Measurements from ENCODE around the gene ENPP1.
A peak's percentile ranks its signal among the peaks of the same experiment; 100 is the strongest.
"Not testable (repeated sequence)": the region's sequence is repeated elsewhere in the genome, so short reads cannot be mapped to it uniquely, and the experiment has no call there.

ENPP1 gene

DNA sequence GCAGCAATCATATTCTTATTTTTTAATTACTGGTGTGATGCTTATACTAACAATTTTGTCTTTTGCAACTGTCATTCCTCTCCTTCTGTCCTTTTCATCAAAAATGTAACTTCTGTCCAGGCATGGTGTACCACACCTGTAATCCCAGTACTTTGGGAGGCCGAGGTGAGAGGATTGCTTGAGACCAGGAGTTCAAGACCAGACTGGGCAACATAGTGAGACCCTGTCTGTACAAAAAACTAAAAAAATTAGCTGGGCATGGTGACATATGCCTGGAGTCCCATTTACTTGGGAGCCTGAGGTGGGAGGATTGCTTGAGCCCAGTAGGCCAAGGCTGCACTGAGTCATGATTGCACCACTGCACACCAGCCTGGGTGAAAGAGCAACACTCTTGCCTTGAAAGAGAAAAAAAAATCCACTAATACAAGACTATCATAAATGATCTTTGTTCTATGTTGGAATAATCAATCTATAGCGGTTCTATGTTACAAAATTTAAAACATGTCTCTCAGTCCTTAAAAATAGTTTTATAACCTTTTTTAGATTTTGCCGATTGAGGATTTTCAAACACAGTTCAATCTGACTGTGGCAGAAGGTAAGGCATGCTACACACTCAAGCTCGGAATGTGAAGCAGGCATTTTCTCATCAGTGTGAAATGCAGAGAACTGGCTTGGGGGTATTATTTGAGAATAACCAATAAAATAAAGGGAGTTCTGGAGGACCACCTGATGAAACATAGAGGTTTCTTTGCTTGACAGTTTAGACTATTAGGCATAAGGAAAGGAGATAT lies 70.4 kb downstream of the ENPP1 start:
- no peak for DNase-seq

DNA sequence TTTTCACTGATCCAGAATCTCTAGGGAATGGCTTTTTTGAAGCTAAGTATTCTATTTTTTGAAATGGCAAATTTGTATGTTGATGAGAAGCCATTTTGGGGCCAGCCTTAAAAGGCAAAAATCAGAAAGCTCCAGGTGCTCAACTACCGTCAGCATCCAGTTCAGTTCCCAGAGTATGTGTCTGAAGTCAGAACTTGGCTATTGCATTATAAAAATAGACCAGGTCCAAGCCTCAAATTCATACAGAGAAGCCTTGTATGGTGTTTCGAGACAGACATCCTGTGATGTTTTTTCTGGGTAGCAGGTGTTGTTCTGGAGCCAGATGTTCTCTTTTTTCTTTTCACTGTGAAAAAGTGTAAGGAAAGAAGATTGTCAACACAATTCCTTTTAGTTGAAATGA lies 75.2 kb downstream of the ENPP1 start:
- DNase-seq, result no peak

DNA sequence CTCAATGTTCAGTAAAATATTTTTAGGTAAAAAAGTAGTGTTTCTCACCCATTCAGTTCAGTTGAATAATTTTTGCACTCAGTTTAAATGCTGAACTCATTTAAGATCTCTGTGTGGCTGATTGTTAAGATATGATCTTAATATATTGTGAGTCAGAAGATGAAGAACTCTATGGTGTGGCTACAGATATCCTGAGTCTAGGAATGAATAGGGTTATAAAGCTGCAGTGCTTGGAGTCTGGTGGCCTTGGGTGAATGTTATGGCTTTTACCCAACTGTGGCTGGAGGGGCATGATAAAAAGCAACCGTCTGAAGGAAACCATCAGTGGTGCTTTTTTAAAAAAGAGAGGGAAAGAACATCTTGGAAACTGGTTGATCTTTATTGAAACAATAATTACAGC lies 77.4 kb downstream of the ENPP1 start:
- DNase-seq, result no peak

DNA sequence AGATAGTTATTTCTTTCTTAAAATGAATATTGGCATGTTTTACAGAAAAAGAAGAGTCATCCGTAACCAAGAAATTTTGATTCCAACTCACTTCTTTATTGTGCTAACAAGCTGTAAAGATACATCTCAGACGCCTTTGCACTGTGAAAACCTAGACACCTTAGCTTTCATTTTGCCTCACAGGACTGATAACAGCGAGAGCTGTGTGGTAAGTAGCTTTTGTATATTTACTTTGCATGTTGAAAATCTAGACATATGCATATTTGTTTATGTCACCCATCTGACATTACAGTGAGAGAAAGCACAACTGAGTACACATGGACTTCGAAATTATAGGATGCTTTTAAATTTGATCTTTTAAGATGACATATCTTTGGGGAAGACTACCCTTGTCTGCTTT lies 78.7 kb downstream of the ENPP1 start:
- no peak for DNase-seq

DNA sequence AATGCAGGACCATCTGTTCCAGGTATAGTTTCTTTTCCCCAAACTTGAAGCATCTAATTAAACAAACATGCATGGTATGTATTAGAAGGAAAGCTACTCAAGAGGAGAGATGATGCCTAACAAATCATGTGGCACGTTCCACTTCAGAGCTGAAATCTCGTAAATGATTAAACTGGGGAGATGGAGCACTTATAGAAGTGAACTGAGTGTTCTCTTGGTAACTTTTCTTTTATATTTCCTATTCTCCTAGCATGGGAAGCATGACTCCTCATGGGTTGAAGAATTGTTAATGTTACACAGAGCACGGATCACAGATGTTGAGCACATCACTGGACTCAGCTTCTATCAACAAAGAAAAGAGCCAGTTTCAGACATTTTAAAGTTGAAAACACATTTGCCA lies 82.3 kb downstream of the ENPP1 start:
- DNase-seq, result no peak

DNA sequence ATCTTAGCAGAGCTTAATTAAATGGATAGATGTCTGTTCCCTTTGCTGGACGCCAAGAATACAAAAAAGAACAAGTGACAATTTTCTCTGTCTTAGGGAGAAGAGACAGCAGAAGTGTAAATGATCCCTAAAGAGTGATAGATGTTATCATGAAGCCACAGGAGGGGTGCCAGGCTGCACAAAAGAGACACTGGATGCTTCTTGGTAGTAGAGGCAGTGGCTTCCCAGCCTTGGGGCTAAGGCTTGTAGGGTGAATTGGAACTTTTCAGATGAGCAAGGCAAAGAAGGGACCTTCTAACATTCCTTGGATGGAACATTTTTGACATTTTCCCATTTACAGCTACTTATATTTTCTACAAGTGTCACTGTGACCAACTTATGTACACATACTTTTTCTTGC lies 85.4 kb downstream of the ENPP1 start:
- no peak for DNase-seq

DNA sequence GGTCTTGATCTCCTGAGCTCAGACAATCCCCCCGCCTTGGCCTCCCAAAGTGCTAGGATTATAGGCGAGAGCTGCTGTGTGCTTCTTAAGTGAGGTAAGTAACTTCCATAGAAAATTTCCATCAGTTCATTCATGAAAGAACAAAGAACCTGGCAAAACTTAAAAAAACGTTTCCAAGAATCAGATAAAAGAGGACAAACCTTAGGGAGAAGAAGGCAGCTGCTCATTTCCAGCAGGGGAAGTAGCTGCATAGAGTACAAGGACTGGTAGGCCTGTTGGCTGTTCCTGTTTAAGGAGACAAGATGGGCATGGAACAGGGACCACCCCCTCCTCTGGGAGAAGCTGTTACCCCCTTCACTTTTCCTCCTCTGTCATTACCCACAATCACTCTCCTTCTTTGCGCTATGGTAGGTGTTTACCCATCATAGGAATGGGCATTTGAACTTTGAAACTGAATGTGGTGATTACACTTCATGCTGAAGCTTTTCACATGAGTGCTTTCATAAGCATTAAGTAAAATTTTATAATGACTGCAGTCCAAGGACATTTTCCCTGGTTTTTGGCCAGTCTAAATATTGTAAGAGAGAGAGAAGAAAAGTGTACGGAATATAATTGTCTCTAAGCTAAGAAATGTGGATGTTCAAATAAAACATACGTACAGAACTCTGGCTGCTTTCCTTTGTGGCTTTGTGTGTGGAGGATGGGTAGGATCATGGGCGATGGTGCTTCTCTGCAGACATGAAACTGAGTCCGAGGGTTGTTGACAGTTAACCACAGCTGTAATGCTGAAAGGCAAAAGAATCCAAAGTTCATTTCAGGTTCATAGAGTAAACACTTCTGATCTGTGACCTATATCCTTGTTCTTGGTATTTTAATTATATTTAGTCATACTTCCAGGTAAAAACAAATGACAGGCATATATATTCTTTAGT lies 86.9 kb downstream of the ENPP1 start:
- no peak for DNase-seq

DNA sequence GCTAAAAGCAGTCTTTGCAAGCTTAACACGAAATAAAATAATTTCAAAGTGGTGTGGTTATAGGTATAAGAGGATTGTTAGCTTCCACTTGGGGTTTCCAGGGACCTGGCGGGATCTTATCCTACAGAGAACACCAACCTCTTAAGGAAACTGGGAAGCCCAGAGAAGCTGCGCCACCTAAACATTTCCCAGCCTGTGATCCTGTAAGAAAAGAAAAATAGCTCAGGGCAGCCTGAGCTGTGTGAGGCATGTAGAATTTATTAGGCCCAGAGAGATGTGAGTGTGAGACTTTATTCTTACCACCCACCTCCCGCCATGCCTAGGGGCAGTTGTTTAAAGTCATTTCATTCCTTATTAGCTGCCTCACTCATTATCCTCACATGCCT lies 89.2 kb downstream of the ENPP1 start:
- DNase-seq, result no peak

DNA sequence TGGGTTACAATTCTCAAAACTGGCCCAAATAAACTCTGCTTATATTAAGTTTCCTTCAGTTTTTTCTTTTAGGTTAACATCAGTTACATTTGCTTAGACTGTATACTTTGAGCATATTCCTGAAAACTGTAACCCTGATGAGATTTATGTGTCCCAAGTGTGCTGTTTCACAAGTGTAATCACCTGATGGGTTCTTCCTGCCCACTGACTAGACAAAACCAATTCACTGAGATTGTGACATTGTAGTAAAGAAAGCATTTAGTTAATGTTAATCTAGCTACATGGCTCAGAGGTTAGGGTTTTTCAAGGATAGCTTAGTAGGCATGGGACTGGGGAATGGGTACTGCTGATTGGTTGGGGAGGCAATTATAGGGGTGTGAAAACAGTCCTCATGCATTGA lies 89.8 kb downstream of the ENPP1 start:
- DNase-seq, result no peak

DNA sequence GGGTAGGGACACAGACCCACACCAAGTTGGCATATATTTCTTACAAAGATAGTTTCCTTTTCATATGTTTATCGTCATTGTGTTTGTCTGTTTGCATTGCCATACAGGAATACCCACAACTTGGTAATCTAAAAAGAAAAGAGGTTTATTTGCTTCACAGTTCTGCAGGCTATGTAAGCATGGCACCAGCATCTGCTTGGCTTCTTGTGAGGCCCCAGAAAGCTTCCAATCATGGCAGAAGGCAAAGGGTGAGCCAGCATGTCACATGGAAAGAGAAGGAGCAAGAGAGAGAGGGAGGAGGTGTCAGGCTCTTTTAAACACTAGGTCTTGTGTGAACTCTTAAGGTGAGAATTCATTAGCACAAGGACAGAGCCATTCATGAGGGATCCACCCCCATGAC lies 90.9 kb downstream of the ENPP1 start:
- DNase-seq, result no peak

DNA sequence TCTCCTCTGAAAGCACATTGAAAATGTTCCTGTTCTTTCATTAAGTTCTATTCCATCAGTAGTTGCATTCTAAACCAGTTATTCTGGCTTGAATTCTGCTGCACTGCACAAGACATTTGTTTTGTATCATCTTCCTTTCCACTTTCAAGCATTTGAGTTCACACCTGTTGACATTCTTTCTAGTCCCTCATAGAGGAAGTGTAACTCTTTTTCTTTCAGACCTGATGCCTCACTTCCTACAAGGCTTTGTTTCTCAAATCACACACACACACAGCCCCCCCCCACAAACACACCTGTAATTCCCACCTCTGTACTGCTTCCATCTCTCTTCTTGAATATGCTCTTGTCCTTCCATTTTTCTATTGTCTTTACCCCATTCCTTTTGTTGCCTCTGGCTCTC lies 92.4 kb downstream of the ENPP1 start:
- no peak for DNase-seq

DNA sequence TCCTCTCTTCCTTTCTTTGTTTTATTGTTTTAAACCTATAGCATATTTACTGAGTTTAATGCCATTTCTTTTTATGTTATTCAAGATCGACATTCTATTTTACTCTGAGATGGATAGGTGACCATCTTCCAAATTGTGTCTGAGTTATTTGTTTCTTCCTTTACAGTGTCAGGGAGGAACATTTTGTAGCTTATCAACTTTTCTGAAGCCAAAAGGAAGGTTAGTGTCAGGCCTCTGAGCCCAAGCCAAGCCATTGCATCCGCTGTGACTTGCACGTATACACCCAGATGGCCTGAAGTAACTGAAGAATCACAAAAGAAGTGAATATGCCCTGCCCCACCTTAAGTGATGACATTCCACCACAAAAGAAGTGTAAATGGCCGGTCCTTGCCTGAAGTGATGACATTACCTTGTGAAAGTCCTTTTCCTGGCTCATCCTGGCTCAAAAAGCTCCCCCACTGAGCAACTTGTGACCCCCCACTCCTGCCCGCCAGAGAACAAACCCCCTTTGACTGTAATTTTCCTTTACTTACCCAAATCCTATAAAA lies 93.6 kb downstream of the ENPP1 start:
- DNase-seq, result not testable (repeated sequence)

DNA sequence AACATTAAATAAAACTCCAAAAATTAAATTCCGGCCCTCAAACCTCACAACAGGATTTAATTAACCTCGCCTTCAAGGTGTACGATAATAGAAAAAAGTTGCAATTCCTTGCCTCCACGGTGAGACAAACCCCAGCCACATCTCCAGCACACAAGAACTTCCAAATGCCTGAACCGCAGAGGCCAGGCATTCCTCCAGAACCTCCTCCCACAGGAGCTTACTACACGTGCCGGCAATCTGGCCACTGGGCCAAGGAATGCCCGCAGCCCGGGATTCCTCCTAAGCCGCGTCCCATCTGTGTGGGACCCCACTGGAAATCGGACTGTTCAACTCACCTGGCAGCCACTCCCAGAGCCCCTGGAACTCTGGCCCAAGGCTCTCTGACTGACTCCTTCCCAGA lies 95.9 kb downstream of the ENPP1 start:
- not testable (repeated sequence) for DNase-seq

DNA sequence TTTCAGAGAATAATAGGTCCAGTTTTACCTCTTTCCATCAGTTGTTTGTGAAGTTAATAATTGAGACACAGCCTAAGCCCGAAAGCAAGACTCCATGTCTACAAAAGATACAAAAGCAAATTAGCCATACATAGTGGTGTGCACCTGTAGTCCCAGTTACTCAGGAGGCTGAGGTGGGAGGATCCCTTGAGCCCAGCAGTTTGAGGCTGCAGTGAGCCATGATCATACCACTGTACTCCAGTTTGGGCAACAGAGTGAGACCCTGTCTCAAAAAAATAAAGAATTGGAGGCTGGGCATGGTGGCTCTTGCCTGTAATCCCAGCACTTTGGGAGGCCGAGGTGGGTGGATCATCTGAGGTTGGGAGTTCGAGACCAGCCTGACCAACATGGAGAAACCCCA lies 101.0 kb downstream of the ENPP1 start:
- DNase-seq, result not testable (repeated sequence)

DNA sequence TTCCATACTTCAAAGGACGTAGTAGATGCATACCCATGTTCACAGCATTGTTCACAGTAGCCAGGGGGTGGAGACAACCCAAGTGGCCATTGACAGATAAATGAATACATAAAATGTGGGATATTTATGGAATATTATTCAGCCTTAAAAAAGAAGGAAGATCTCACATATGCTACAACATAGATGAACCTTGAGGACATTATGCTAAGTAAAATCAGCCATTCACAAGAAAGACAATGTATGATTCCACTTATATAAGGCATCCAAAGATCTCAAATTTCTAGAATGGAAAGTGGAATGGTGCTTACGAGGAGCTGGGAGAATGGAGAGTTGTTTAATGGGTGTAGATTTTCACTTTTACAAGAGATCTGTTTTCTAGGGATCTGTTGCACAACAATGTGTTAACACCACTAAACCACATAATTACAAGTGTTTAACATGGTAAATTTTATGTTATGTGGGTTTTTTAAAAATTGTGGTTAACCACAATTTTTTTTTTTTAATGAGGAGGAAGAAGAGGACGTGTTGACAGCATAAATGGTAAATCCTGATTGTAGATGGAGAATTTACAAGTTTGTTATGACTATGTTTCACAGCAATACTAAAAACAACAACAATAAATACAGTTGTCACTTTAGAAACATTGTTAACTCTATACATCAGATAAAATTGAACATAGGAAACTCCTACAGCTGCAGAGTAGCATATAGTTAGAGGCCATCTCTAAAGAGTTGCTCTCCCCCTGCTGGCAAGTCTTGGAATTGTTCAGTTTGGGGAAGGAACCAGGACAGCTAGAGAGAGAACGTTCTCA lies 101.8 kb downstream of the ENPP1 start:
- DNase-seq, result peak; percentile 42

DNA sequence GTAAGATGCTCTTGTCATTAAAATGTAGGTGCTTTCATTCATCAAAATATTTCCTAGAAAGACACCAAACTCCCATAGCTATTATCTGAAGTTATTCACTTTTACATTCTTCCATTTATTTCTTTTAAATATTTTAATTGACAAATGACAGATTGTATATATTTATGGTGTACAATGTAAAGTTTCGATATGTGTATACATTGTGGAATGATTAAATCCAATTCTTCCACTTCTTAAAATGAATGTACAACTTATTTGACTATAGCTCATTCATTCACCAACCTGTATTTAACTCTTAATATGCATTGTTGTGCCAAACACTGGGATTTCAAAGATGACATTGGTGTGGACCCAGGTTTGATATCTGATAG lies 102.4 kb downstream of the ENPP1 start:
- DNase-seq, result no peak

DNA sequence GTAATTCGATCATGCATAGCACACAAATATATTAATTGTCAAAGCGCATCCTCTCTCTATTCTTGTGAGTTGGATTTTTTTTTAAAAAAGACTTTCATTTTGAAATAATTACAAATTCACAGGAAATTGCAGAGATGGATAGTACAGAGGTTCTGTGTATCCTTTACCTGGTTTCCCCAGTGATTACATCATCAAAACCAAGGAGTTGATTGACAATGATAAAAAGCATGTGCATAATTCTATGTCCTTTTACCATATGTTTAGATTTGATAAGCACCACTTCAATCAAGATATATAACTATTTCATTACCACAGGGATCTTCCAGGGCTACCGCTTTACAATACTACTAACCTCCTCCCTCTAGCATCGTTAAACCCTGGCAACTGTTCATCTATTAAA lies 103.1 kb downstream of the ENPP1 start:
- no peak for DNase-seq

DNA sequence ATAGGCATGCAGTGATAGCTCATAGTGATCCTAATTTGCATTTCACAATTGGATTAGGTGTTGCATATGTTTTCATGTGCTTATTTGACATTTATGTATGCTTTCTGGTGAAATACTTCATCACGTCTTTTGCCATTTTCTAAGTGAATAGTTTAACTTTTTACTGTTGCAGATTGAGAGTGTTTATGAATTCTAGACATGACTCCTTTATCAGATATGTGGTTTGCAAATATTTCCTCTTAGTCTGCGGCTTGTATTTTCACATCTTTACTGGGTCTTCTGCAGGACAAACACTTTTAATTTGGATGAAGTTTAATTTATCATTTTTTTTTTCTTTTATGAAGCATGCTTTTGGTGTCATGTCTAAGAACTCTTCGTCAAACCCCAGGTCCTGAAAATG lies 104.1 kb downstream of the ENPP1 start:
- no peak for DNase-seq

DNA sequence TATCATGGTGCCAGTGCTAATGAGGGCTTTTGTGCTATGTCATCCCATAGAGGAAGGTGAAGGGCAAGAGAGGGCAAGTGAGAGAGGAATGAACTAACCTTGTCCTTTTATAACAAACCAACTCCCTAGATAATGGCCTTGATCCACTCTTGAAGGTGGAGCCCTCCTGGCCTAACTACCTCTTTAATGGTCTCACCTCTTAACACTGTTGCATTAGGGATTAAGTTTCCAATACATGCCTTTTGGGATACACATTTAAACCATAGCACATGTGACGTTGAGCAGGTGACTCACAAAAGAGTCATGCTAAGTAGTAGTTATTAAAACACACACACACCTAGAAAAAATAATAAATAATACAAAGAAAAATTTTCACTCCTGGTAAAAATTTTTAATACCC lies 106.4 kb downstream of the ENPP1 start:
- DNase-seq, result no peak

DNA sequence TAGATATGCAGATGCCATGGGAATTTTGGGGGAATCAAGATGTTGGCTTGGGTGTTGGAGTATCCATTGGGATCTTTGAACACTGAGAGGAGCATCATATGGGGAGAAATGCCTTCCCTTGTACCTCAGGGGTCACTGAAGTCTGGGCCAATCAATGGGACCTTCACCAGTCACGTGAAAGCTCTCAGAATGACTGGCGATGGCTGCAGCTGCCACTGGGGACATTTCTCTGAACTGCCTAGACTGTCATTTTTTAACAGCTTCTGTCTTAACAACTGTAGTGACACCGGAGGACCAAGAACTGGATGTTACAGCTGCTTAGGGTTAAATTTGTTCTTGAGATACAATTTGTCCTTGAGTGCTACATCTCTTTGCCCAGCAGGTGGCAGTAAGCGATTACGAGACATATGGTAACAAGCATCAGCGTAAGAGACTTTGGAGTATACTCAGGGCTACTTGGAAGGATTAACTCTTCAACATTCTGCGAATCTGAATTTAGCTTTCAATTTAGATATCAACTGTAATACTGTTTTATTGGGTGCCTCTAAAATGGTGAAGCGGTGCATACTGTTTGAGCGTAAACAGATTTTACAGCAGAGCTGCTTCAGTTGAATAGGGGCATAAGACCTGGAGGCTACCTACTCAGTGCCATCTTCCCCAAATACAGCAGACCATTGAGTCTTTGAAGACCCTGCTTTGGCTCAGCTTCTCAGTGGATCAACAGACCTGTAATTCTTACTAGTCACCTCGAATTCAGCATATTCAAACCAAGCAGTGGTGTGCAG lies 107.3 kb downstream of the ENPP1 start:
- DNase-seq, result peak; percentile 16

DNA sequence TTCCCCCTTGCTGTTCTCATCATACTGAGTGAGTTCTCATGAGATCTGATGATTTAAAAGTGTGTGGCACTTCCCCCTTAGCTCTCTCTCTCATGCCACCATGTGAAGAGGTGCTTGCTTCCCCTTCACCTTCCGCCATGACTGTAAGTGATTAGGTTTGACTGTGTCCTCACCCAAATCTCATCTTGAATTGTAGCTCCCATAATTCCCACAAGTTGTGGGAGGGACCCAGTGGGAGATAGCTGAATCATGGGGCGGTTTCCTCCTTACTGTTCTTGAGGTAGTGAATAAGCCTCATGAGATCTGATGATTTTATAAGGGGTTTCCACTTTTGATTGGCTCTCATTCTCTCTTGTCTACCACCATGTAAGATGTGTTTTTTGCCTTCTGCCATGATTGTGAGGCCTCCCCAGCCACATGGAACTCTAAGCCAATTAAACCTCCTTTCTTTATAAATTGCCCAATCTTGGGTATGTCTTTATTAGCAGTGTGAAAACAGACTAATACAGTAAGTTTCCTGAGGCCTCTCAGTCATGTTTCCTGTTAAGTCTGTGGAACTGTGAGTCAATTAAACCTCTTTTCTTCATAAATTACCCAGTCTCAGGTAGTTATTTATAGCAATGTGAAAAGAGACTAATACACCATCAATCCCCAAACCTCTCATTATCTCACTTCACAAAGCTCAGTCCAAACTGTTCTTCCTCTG lies 108.4 kb downstream of the ENPP1 start:
- DNase-seq, result not testable (repeated sequence)

DNA sequence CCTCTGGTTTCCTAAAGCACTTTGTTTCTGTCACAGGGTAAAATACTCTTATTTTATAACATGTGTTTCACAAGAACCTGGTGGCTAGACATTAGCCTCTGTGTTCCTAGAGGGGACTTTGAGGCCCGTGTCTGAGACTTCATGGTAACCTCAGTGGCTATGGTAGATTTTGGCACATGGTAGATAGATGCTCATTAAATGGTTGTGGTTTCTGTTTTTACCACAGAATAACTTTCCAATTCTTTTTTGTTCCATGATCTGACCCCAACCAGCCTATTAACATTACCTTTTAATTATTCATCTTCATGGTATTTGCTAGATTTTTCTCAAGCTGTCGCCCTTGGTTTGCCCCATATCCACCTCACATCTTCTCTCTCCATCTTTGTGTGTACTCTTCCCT lies 109.0 kb downstream of the ENPP1 start:
- DNase-seq, result no peak

All from effector CD8-positive, alpha-beta T cell (primary cell).